ENCODE results near the gene CAMTA1.

The CAMTA1 gene

DNA sequence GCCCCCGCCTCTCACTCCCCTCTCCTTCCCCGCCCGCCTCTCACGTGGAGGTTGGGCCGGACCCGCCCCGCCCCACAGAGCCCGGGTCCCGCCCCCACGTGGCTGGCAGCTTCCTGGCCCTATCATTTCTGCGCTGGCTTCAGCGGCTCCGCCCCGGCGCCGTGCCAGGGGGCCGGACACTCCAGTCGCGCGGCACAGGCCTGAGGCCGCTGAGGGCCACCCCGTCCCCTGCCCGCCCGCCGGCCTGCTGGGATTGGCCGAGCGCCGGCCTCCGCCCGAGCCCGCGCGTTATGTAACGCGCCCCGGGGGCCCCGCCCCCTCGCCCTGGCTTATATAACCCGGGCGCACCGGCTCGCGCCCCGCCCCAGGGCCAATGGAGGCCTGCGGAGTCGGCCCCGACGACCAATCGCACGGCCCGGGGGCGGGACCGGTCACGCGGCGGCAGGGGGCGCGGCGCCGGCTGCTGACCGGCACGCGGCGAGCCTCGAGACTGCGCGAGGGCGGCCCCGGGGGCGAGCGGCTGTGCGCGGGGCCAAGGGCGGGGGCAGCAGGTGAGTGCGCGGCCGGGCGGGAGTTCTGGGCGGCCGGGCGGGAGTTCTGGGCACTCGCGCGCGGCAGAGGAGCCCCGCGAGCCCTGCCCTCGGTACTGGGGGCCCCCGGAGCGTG is 998.7 kb downstream of the CAMTA1 start, which contains the start of gene PER3 (continued):
- TF ChIP-seq GLIS2 (tag by site-specific recombination; IDR thresholded peaks at IDR 0.05), result peak; percentile 82
- TF ChIP-seq ZNF37A (tag by site-specific recombination; IDR thresholded peaks at IDR 0.05), result no peak
- TF ChIP-seq, protein P1, sequence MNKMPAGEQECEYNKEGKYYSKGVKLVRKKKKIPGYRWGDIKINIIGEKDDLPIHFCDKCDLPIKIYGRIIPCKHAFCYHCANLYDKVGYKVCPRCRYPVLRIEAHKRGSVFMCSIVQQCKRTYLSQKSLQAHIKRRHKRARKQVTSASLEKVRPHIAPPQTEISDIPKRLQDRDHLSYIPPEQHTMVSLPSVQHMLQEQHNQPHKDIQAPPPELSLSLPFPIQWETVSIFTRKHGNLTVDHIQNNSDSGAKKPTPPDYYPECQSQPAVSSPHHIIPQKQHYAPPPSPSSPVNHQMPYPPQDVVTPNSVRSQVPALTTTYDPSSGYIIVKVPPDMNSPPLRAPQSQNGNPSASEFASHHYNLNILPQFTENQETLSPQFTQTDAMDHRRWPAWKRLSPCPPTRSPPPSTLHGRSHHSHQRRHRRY (tag by site-specific recombination; IDR thresholded peaks at IDR 0.05), result no peak
- TF ChIP-seq ZNF544 (tag by site-specific recombination; IDR thresholded peaks at IDR 0.05), result no peak
- no peak for TF ChIP-seq ZNF354C (tag by site-specific recombination; IDR thresholded peaks at IDR 0.05; ENCODE audit: borderline replicate concordance, low read depth)
- TF ChIP-seq, protein P2, sequence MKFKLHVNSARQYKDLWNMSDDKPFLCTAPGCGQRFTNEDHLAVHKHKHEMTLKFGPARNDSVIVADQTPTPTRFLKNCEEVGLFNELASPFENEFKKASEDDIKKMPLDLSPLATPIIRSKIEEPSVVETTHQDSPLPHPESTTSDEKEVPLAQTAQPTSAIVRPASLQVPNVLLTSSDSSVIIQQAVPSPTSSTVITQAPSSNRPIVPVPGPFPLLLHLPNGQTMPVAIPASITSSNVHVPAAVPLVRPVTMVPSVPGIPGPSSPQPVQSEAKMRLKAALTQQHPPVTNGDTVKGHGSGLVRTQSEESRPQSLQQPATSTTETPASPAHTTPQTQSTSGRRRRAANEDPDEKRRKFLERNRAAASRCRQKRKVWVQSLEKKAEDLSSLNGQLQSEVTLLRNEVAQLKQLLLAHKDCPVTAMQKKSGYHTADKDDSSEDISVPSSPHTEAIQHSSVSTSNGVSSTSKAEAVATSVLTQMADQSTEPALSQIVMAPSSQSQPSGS (tag by site-specific recombination; IDR thresholded peaks at IDR 0.05; ENCODE audit: low read depth), result no peak
- no peak for TF ChIP-seq GLI4 (tag by site-specific recombination; IDR thresholded peaks at IDR 0.05)
- TF ChIP-seq, protein P3, sequence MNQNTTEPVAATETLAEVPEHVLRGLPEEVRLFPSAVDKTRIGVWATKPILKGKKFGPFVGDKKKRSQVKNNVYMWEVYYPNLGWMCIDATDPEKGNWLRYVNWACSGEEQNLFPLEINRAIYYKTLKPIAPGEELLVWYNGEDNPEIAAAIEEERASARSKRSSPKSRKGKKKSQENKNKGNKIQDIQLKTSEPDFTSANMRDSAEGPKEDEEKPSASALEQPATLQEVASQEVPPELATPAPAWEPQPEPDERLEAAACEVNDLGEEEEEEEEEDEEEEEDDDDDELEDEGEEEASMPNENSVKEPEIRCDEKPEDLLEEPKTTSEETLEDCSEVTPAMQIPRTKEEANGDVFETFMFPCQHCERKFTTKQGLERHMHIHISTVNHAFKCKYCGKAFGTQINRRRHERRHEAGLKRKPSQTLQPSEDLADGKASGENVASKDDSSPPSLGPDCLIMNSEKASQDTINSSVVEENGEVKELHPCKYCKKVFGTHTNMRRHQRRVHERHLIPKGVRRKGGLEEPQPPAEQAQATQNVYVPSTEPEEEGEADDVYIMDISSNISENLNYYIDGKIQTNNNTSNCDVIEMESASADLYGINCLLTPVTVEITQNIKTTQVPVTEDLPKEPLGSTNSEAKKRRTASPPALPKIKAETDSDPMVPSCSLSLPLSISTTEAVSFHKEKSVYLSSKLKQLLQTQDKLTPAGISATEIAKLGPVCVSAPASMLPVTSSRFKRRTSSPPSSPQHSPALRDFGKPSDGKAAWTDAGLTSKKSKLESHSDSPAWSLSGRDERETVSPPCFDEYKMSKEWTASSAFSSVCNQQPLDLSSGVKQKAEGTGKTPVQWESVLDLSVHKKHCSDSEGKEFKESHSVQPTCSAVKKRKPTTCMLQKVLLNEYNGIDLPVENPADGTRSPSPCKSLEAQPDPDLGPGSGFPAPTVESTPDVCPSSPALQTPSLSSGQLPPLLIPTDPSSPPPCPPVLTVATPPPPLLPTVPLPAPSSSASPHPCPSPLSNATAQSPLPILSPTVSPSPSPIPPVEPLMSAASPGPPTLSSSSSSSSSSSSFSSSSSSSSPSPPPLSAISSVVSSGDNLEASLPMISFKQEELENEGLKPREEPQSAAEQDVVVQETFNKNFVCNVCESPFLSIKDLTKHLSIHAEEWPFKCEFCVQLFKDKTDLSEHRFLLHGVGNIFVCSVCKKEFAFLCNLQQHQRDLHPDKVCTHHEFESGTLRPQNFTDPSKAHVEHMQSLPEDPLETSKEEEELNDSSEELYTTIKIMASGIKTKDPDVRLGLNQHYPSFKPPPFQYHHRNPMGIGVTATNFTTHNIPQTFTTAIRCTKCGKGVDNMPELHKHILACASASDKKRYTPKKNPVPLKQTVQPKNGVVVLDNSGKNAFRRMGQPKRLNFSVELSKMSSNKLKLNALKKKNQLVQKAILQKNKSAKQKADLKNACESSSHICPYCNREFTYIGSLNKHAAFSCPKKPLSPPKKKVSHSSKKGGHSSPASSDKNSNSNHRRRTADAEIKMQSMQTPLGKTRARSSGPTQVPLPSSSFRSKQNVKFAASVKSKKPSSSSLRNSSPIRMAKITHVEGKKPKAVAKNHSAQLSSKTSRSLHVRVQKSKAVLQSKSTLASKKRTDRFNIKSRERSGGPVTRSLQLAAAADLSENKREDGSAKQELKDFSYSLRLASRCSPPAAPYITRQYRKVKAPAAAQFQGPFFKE (tag by site-specific recombination; IDR thresholded peaks at IDR 0.05; ENCODE audit: borderline replicate concordance), result no peak
- peak; percentile 95 for TF ChIP-seq KLF10 (tag by site-specific recombination; IDR thresholded peaks at IDR 0.05)
- TF ChIP-seq, protein P4, sequence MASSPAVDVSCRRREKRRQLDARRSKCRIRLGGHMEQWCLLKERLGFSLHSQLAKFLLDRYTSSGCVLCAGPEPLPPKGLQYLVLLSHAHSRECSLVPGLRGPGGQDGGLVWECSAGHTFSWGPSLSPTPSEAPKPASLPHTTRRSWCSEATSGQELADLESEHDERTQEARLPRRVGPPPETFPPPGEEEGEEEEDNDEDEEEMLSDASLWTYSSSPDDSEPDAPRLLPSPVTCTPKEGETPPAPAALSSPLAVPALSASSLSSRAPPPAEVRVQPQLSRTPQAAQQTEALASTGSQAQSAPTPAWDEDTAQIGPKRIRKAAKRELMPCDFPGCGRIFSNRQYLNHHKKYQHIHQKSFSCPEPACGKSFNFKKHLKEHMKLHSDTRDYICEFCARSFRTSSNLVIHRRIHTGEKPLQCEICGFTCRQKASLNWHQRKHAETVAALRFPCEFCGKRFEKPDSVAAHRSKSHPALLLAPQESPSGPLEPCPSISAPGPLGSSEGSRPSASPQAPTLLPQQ (tag by site-specific recombination; IDR thresholded peaks at IDR 0.05), result no peak
- TF ChIP-seq, protein P5, sequence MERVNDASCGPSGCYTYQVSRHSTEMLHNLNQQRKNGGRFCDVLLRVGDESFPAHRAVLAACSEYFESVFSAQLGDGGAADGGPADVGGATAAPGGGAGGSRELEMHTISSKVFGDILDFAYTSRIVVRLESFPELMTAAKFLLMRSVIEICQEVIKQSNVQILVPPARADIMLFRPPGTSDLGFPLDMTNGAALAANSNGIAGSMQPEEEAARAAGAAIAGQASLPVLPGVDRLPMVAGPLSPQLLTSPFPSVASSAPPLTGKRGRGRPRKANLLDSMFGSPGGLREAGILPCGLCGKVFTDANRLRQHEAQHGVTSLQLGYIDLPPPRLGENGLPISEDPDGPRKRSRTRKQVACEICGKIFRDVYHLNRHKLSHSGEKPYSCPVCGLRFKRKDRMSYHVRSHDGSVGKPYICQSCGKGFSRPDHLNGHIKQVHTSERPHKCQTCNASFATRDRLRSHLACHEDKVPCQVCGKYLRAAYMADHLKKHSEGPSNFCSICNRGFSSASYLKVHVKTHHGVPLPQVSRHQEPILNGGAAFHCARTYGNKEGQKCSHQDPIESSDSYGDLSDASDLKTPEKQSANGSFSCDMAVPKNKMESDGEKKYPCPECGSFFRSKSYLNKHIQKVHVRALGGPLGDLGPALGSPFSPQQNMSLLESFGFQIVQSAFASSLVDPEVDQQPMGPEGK (tag by site-specific recombination; IDR thresholded peaks at IDR 0.05), result 0 out of 2 replicates have a peak, but pooled peaks have one; percentile 37
- no peak for TF ChIP-seq ZNF473 (tag by site-specific recombination; IDR thresholded peaks at IDR 0.05)
- TF ChIP-seq KLF16 (tag by site-specific recombination; IDR thresholded peaks at IDR 0.05), result peak; percentile 22; the same call in 1 of the 2 replicates

Measured in HEK293 (cell line).